ENCODE measurements around the gene ALK.

- TF ChIP-seq CTCF (IDR thresholded peaks at IDR 0.05) (no peak), POLR2A (IDR thresholded peaks at IDR 0.05) (no peak)
Measured at GRCh38 chr2:29520001-29520400, 401.4 kb downstream of the ALK start.

All from Peyer's patch (tissue), 4 donors.